Activated naive CD8-positive, alpha-beta T cell treated with anti-CD3 and anti-CD28 coated beads for 36 hours (primary cell): ENCODE measurements around the gene URM1. TPM values are rescaled to one million over a fixed set of nuclear protein-coding genes. Genes with fewer than 3 reads are reported as not detected.

Experiments used
- DNase-seq: peaks from one replicate; pipeline ENCODE4 v3.0.0; 2021
- H3K27ac Mint-ChIP-seq: one replicate; pipeline ENCODE4 v1.8.0; 2022; ENCODE audit warnings: mild to moderate bottlenecking, moderate library complexity, mixed read lengths
- H3K27me3 Mint-ChIP-seq: one replicate; pipeline ENCODE4 v1.8.0; 2022; ENCODE audit warnings: mild to moderate bottlenecking, mixed read lengths
- H3K36me3 Mint-ChIP-seq: one replicate; pipeline ENCODE4 v1.8.0; 2021; ENCODE audit warnings: mild to moderate bottlenecking, mixed read lengths
- H3K4me1 Mint-ChIP-seq: one replicate; pipeline ENCODE4 v1.8.0; 2021; ENCODE audit warnings: mixed read lengths
- H3K4me3 Mint-ChIP-seq: one replicate; pipeline ENCODE4 v1.8.0; 2022; ENCODE audit warnings: mild to moderate bottlenecking, moderate library complexity, mixed read lengths
- H3K9me3 Mint-ChIP-seq: one replicate; pipeline ENCODE4 v1.8.0; 2022; ENCODE audit warnings: mixed read lengths
- total RNA-seq, 2 experiments: library from RNA; stranded (reverse); gene quantifications; one replicate each; pipeline ENCODE4 v1.2.3, GENCODE V29; 2021

Gene URM1
- total RNA-seq, 2 experiments from 2014 or later: 81.7 to 85.6 TPM

GRCh38 chr9:128340691-128341434 is 30.3 kb upstream of the URM1 start:
- Mint-ChIP-seq H3K36me3 (peaks cover 6% of the 10 kb centered on the region), H3K4me3 (peak overlapping the region; percentile 90), H3K27me3 (no peaks in the 10 kb centered on the region), H3K27ac (peak overlapping the region; percentile 58), H3K4me1 (peaks cover 9% of the 10 kb centered on the region), H3K9me3 (no peaks in the 10 kb centered on the region)
- DNase-seq: no peak

GRCh38 chr9:128341435-128341849 is 29.7 kb upstream of the URM1 start:
- DNase-seq: peak; percentile 74
- peaks cover 6% of the 10 kb centered on the region for H3K36me3 Mint-ChIP-seq
- peak overlapping the region; percentile 58 for H3K27ac Mint-ChIP-seq
- peaks cover 9% of the 10 kb centered on the region for H3K4me1 Mint-ChIP-seq
- H3K4me3 Mint-ChIP-seq: peak overlapping the region; percentile 90
- H3K9me3 Mint-ChIP-seq: no peaks in the 10 kb centered on the region
- H3K27me3 Mint-ChIP-seq: no peaks in the 10 kb centered on the region

DNA sequence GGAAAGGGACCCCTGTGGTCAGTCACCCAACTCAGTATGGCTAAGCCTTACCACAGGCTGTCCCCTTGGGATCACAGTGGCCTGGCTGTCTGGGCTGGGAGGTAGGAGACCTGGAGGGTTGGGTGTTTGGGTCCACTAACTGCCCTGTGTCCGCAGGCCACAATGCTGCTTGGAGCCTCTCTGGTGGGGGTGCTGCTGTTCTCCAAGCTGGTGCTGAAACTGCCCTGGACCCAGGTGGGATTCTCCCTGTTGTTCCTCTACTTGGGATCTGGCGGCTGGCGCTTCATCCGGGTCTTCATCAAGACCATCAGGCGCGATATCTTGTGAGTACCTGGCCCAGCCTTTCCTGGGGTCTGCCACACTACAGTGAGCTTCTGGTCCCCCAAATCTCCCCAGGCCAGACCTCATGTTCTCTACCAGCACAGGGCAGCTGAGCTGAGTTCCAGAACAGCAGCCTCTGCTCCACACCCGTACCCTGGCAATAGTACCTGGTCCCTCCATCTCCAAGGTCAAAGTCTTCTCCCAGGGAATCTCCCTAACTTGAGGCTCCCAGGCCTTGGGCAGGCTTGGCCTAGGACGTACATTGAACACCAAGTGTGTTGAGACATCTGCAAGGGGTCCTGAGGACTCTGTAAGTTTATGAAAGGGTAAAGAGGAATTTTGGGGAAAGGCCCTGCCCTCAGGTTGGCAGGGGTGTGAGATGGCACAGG is 28.0 kb upstream of the URM1 start:
- Mint-ChIP-seq H3K27me3 (no peaks in the 10 kb centered on the region), H3K27ac (no peak overlapping the region), H3K9me3 (no peaks in the 10 kb centered on the region), H3K4me3 (no peak overlapping the region), H3K4me1 (peaks cover 9% of the 10 kb centered on the region), H3K36me3 (peaks cover 6% of the 10 kb centered on the region)
- no peak for DNase-seq

DNA sequence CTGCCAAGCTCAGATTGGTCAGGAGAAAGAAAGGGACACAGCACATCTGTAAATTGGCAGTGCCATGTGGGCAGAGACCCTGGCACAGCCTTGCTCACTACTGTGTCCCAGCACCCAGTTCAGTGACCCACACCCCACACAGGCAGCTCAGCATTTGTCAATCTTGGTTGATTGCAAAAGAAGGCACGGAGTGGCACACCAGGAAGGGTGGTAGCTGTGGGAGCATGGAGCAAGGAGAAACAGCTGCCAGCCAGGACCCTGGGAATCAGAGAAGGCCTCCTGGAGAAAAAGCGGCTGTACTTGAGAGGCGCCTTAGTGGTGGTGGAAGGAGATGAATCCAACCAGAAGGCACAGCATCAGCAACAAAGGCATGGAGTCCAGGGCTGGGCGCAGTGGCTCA is 27.3 kb upstream of the URM1 start:
- Mint-ChIP-seq H3K9me3 (no peaks in the 10 kb centered on the region), H3K27me3 (no peaks in the 10 kb centered on the region), H3K4me1 (peaks cover 9% of the 10 kb centered on the region), H3K27ac (no peak overlapping the region), H3K4me3 (no peak overlapping the region), H3K36me3 (peaks cover 6% of the 10 kb centered on the region)
- no peak for DNase-seq

GRCh38 chr9:128344931-128345605 is 26.1 kb upstream of the URM1 start:
- Mint-ChIP-seq H3K4me3 (no peak overlapping the region), H3K36me3 (peaks cover 6% of the 10 kb centered on the region), H3K9me3 (no peaks in the 10 kb centered on the region), H3K4me1 (peaks cover 6% of the 10 kb centered on the region), H3K27ac (no peak overlapping the region), H3K27me3 (no peaks in the 10 kb centered on the region)
- DNase-seq: no peak

- Mint-ChIP-seq H3K36me3 (peaks cover 3% of the 10 kb centered on the region), H3K27me3 (no peaks in the 10 kb centered on the region), H3K9me3 (no peaks in the 10 kb centered on the region), H3K4me3 (no peak overlapping the region), H3K27ac (no peak overlapping the region), H3K4me1 (no peaks in the 10 kb centered on the region)
- DNase-seq: no peak
Observed at GRCh38 chr9:128349125-128349524, 22.0 kb upstream of the URM1 start.

DNA sequence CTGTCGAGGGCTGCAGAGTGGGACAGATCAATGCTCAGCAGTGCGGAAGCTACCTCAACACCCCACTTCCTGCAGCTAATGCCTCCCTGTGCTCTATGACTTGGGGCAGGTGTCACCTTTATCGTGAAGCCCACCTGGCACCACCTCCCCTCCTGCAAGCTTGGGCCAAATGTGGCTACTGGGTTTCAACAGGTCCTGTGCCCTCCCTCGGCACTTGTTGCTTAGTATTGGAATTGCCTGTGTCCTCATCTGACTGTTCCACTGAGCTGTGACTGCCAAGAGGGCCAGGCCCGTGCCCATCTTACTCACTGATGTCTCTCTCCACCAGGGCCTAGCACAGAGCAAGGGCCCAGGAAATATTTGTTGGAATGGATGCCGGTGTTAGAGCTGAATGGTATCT is 21.4 kb upstream of the URM1 start:
- Mint-ChIP-seq H3K36me3 (peaks cover 3% of the 10 kb centered on the region), H3K9me3 (no peaks in the 10 kb centered on the region), H3K27me3 (no peaks in the 10 kb centered on the region), H3K27ac (no peak overlapping the region), H3K4me3 (no peak overlapping the region), H3K4me1 (no peaks in the 10 kb centered on the region)
- DNase-seq: no peak

DNA sequence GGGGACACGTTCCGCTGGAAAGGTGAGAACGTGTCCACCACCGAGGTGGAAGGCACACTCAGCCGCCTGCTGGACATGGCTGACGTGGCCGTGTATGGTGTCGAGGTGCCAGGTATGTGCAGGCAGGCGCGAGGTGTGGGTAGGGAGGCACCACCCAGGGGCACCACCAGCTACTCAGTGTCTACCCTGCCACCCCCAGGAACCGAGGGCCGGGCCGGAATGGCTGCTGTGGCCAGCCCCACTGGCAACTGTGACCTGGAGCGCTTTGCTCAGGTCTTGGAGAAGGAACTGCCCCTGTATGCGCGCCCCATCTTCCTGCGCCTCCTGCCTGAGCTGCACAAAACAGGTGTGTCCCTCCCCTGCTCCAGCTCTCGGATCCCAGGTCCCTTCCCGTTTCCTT is 15.7 kb upstream of the URM1 start:
- Mint-ChIP-seq H3K9me3 (no peaks in the 10 kb centered on the region), H3K4me3 (no peak overlapping the region), H3K27me3 (no peaks in the 10 kb centered on the region), H3K36me3 (peaks cover 11% of the 10 kb centered on the region), H3K27ac (no peak overlapping the region), H3K4me1 (no peaks in the 10 kb centered on the region)
- DNase-seq: no peak

DNA sequence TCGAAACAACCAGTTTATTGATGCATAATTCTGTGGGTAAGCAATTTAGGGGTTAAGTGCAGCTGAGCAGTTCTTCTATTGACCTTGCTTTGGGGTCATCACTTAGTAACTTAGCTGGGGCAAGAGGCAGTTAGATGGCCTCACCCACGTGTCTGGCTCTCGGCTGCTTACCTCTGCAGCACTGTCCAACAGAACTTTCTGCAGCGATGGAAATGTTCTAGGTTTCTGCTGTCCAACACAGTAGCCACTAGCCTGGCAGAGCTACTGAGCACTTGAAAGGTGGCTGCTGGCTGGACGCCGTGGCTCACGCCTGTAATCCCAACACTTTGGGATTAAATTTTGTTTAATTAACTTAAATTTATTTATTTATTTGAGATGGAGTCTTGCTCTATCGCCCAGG is 13.1 kb upstream of the URM1 start:
- peaks cover 16% of the 10 kb centered on the region for H3K4me1 Mint-ChIP-seq
- peaks cover 9% of the 10 kb centered on the region for H3K36me3 Mint-ChIP-seq
- H3K27me3 Mint-ChIP-seq: no peaks in the 10 kb centered on the region
- no peak for DNase-seq
- no peaks in the 10 kb centered on the region for H3K9me3 Mint-ChIP-seq
- H3K27ac Mint-ChIP-seq: no peak overlapping the region
- no peak overlapping the region for H3K4me3 Mint-ChIP-seq

- Mint-ChIP-seq H3K27me3 (no peaks in the 10 kb centered on the region), H3K4me3 (no peak overlapping the region), H3K27ac (no peak overlapping the region), H3K9me3 (no peaks in the 10 kb centered on the region), H3K4me1 (peaks cover 16% of the 10 kb centered on the region), H3K36me3 (peaks cover 9% of the 10 kb centered on the region)
- no peak for DNase-seq
Observed at GRCh38 chr9:128358861-128359260, 12.3 kb upstream of the URM1 start.

- H3K4me1 Mint-ChIP-seq: peaks cover 23% of the 10 kb centered on the region
- H3K9me3 Mint-ChIP-seq: no peaks in the 10 kb centered on the region
- DNase-seq: no peak
- H3K36me3 Mint-ChIP-seq: peaks cover 8% of the 10 kb centered on the region
- no peaks in the 10 kb centered on the region for H3K27me3 Mint-ChIP-seq
- H3K27ac Mint-ChIP-seq: no peak overlapping the region
- H3K4me3 Mint-ChIP-seq: no peak overlapping the region
Observed at GRCh38 chr9:128360826-128361225, 10.3 kb upstream of the URM1 start.

- H3K36me3 Mint-ChIP-seq: peaks cover 4% of the 10 kb centered on the region
- no peaks in the 10 kb centered on the region for H3K27me3 Mint-ChIP-seq
- peak overlapping the region; percentile 49 for H3K27ac Mint-ChIP-seq
- H3K4me1 Mint-ChIP-seq: peaks cover 23% of the 10 kb centered on the region
- H3K9me3 Mint-ChIP-seq: no peaks in the 10 kb centered on the region
- H3K4me3 Mint-ChIP-seq: no peak overlapping the region
- DNase-seq: no peak
Observed at GRCh38 chr9:128361296-128361985, 9.7 kb upstream of the URM1 start.

DNA sequence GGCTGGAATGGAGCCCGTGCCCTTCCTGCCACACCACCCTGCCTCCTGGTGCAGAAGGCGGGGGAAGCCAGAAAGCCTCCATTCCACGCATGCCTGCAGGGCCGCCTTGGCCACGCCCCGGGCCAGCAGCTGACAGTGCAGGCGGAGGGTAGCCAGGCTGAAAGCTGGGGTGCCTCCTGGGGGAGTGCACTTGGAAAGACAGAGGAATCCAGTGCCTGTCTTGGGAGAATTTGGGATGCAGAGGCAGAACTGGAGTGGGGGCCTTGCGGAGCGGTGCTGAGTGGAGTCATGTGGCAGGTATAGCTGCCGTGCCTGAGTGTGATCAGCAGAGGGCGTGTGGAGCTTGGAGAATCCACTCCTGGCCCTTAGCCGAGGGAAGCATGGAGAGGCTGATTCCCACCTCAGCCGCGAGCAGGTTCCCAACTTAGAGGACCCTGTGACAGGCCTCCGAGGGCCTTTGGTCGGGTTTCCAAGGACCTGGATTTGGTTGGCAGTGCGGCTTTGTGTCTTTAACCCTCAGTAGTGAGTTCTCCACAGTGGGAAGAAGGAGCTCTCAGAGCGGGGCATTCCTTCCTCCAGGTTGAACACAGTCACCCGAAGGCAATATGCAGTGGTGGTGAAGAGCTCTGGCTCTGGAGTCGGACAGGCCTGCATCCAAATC is 9.1 kb upstream of the URM1 start:
- Mint-ChIP-seq H3K4me1 (peaks cover 23% of the 10 kb centered on the region), H3K4me3 (peak overlapping the region; percentile 75), H3K27me3 (no peaks in the 10 kb centered on the region), H3K9me3 (no peaks in the 10 kb centered on the region), H3K36me3 (peaks cover 4% of the 10 kb centered on the region), H3K27ac (peak overlapping the region; percentile 49)
- peak; percentile 69 for DNase-seq

- no peaks in the 10 kb centered on the region for H3K36me3 Mint-ChIP-seq
- no peaks in the 10 kb centered on the region for H3K9me3 Mint-ChIP-seq
- H3K4me3 Mint-ChIP-seq: no peak overlapping the region
- H3K4me1 Mint-ChIP-seq: peaks cover 23% of the 10 kb centered on the region
- no peaks in the 10 kb centered on the region for H3K27me3 Mint-ChIP-seq
- H3K27ac Mint-ChIP-seq: no peak overlapping the region
- DNase-seq: no peak
Observed at GRCh38 chr9:128362774-128363173, 8.4 kb upstream of the URM1 start.
